ENCODE results near the gene REEP1. TPM values are rescaled to one million over a fixed set of nuclear protein-coding genes. Genes with fewer than 3 reads are reported as not detected.

The REEP1 gene
- total and polyA plus RNA-seq, 9 of the 15 experiments (the other 6 are each of a cell fraction or from before 2014, with no cell fraction given) = 0.11 to 0.67 (median 0.13) TPM

DNA sequence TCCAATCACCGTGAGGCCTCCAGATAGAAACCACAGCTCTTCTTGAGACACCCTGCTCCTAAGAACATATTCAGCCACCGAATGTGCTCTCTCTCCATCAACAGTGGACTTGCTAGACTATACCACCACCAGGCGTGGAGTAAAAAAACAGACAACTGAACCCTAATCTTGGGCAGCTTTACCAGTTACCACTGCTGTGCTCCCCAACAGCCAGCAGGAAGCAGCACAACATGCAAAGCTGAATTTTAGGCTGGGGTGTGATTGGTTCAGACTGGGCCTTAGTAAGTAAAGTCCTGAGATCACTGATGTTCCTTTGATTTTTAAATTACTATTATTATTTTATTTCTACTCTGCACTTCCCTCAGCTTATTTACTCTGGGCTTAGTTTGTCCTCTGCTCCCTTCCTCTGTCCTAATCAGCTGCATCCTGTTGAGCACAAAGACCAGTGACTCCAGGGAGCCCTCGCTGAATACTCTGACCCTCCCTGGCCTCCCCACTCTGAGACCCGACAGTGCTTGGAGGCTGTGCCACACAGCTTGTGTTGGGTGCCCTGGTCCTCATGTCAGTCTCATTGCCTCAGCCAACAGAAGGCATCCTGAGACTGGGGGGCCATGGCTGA lies 116.3 kb downstream of the REEP1 start (continued):
- no peak for TF ChIP-seq RERE (CRISPR knock-in tag; IDR thresholded peaks at IDR 0.05; ENCODE audit: borderline replicate concordance)
- TF ChIP-seq SMC3 (conservative IDR thresholded peaks at IDR 0.05; ENCODE audit: insufficient read depth, low read depth, low read length) = peak; percentile 62
- no peak for TF ChIP-seq RUNX1 (IDR thresholded peaks at IDR 0.05; ENCODE audit: low read depth)
- TF ChIP-seq, protein P1, sequence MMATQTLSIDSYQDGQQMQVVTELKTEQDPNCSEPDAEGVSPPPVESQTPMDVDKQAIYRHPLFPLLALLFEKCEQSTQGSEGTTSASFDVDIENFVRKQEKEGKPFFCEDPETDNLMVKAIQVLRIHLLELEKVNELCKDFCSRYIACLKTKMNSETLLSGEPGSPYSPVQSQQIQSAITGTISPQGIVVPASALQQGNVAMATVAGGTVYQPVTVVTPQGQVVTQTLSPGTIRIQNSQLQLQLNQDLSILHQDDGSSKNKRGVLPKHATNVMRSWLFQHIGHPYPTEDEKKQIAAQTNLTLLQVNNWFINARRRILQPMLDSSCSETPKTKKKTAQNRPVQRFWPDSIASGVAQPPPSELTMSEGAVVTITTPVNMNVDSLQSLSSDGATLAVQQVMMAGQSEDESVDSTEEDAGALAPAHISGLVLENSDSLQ (IDR thresholded peaks at IDR 0.05) = no peak
- TF ChIP-seq HCFC1 (IDR thresholded peaks at IDR 0.05; ENCODE audit: low read depth, low read length) = no peak
- TF ChIP-seq, protein P2, sequence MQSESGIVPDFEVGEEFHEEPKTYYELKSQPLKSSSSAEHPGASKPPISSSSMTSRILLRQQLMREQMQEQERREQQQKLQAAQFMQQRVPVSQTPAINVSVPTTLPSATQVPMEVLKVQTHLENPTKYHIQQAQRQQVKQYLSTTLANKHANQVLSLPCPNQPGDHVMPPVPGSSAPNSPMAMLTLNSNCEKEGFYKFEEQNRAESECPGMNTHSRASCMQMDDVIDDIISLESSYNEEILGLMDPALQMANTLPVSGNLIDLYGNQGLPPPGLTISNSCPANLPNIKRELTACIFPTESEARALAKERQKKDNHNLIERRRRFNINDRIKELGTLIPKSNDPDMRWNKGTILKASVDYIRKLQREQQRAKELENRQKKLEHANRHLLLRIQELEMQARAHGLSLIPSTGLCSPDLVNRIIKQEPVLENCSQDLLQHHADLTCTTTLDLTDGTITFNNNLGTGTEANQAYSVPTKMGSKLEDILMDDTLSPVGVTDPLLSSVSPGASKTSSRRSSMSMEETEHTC (IDR thresholded peaks at IDR 0.05) = no peak
- TF ChIP-seq U2AF1 (optimal IDR thresholded peaks at IDR 0.05; ENCODE audit: low read depth, low read length) = no peak
- TF ChIP-seq KLF13 (tag; IDR thresholded peaks at IDR 0.05; ENCODE audit: borderline replicate concordance, low read depth) = no peak
- no peak for TF ChIP-seq ZNF586 (CRISPR knock-in tag; conservative IDR thresholded peaks at IDR 0.05)
- no peak for TF ChIP-seq ZZZ3 (IDR thresholded peaks at IDR 0.05)
- no peak for TF ChIP-seq BRF1 (IDR thresholded peaks at IDR 0.05; ENCODE audit: borderline replicate concordance, extremely low read depth, insufficient read length)
- TF ChIP-seq POLR2H (tag; IDR thresholded peaks at IDR 0.05; ENCODE audit: low read depth) = no peak
- no peak for TF ChIP-seq EZH2 (IDR thresholded peaks at IDR 0.05; ENCODE audit: borderline replicate concordance, low read depth, low read length)
- no peak for TF ChIP-seq HDAC2 (IDR thresholded peaks at IDR 0.05)
- TF ChIP-seq KDM5B (IDR thresholded peaks at IDR 0.05; ENCODE audit: insufficient replicate concordance, low read depth, low read length) = no peak
- no peak for TF ChIP-seq PHF20 (IDR thresholded peaks at IDR 0.05; ENCODE audit: partially characterized antibody)
- TF ChIP-seq ZNF589 (CRISPR knock-in tag; IDR thresholded peaks at IDR 0.05; ENCODE audit: low read depth) = no peak
- TF ChIP-seq TCF7L2 (IDR thresholded peaks at IDR 0.05; ENCODE audit: low read depth, low read length) = no peak
- TF ChIP-seq, protein P3, sequence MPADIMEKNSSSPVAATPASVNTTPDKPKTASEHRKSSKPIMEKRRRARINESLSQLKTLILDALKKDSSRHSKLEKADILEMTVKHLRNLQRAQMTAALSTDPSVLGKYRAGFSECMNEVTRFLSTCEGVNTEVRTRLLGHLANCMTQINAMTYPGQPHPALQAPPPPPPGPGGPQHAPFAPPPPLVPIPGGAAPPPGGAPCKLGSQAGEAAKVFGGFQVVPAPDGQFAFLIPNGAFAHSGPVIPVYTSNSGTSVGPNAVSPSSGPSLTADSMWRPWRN (IDR thresholded peaks at IDR 0.05; ENCODE audit: low read depth) = no peak
- TF ChIP-seq SMARCC2 (IDR thresholded peaks at IDR 0.05; ENCODE audit: low read depth) = no peak
- no peak for TF ChIP-seq PRMT5 (CRISPR knock-in tag; IDR thresholded peaks at IDR 0.05)
